Raji (cell line): Measurements from ENCODE around the gene BICD1.

Experiments
- POLR2A ChIP-seq: IDR thresholded peaks from 2 replicates; pipeline ENCODE4 v1.6.1; 2011; ENCODE audit warnings: low read depth, low read length, control low read depth; ENCODE audit not compliant: insufficient read depth

The BICD1 gene

GRCh38 chr12:32197421-32197820 is 90.8 kb downstream of the BICD1 start:
- TF ChIP-seq POLR2A, result no peak

DNA sequence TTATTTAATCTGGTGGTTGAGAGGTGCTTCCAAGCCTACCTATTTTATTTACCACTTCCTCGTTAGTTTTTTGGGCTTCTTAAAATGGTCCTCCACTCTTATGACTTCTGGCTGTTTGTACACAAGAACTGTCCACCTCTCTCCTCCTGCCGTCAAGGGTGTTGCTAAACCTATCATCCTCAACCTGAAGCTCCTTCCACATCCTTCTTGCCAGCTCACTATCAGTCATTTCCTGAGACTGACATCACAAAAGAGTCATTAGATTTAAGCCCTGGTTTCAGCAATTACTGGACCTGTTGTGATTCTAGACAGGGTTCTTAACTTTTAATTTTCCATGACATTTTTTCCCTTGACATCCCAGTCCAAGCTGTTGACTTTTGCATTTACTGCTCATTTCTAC is 91.9 kb downstream of the BICD1 start:
- no peak for TF ChIP-seq POLR2A

- no peak for TF ChIP-seq POLR2A
These were observed 94.4 kb downstream of the BICD1 start for GRCh38 chr12:32201096-32201495.

GRCh38 chr12:32201976-32202375 is 95.3 kb downstream of the BICD1 start:
- TF ChIP-seq POLR2A, result no peak

DNA sequence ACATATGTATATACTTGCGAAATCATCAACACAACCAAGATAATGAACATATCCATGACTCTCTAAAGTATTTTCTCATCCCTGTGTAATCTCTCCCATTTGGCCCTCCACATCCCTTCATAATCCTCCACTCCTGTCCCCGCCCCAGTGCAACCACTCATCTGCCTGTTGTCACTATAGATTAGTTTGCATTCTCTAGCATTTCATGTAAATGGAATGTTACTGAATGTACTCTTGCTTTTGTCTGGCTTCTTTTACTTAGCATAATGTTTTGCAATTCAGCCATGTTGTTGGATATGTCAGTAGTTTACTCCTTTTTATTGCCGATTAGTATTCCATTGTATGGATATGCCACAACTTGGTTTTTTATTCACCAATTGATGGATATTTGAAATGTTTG is 99.1 kb downstream of the BICD1 start:
- no peak for TF ChIP-seq POLR2A

DNA sequence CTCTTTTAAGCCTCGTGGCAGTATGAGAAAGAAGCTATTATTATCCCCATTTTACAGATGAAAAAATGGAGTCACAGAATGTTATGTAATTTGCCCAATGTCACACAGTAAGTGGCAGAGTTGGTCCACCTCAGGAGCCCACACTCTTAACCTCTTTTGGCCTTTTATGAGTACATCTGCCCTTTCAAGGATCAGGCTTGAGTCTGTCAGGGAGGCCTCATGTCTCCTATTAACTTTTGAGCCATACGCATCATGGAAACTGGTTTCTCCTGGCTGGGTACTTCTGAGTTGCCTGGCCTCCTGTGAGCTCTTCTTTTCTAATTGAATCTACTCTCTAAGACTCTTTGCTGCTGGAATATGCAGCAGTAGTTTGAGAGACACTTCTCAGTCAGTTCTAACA is 101.7 kb downstream of the BICD1 start:
- TF ChIP-seq POLR2A, result no peak

DNA sequence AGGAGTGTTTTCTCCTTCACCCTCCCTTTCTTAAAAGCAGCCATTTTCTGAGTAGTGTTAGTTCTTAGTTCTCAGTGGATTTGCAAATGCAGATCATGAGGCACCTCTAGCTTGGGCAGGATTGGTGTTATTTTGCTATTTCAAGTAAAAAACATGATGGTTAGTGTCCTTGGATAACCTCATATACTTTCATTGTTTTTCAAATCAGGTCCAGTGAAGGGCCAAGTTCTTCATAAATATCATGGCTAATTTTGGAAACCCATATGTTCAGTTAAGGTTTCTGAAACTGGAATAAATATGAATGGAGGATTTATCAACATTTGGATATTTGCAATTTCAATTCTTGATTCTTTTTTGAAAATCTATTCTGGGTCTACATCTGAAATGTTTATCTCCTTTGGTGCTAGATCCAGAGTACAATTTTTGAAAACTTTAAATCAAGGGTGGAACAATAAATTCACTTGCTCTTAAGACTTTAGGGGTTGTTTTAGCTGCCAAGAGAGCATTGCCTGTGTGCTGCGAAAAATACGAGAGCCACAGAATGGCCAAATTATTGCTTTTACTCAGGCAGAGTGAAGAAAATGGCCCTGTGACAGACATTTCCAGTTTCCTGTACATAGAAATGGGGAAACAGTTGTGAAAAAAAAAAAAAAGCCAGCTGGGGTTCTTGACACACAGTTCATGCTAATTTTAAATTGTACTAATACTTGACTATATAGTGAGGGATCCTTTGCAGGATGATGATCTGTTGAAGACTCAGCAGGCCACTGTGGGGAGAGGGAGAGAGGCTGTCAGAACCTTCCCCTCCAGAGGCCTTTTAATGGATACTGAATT is 104.6 kb downstream of the BICD1 start:
- TF ChIP-seq POLR2A, result no peak

GRCh38 chr12:32211900-32212156 is 105.2 kb downstream of the BICD1 start:
- TF ChIP-seq POLR2A, result no peak

DNA sequence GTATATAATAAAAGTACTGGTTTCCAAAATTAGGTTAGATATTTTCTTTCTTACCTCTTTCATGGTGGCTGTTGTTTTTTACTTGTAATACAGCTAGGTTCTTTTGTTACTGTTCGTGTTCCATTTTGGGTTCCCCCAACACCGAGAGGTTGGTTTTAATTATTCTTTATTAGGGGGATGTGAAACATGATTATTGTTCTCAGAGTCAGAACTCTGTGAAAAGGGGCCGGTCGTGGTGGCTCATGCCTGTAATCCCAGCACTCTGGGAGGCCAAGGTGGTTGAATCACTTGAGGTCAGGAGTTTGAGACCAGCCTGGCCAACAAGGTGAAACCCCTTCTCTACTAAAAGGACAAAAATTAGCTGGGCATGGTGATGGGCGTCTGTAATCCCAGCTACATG is 108.1 kb downstream of the BICD1 start:
- TF ChIP-seq POLR2A, result no peak

GRCh38 chr12:32217354-32218310 is 111.0 kb downstream of the BICD1 start:
- no peak for TF ChIP-seq POLR2A

DNA sequence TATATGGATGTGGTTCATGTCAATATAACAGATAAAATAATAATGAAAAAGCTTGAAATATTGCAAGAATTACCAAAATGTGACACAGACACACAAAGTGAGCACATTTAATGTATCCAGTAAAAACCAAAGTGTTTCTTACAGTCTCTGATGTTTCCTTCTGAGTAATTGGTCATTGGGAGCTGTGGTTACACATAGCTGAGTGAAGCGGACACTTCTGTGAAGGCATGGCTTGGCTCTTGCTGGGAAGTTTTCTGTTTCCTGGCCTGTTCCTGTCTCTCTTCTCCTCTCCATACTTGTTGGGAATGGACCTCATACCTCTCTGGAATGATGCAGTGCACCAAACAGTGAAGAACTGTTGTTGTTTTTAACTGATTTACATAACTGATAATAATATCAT is 117.3 kb downstream of the BICD1 start:
- no peak for TF ChIP-seq POLR2A

- no peak for TF ChIP-seq POLR2A
These were observed 120.1 kb downstream of the BICD1 start for GRCh38 chr12:32226768-32227167.

DNA sequence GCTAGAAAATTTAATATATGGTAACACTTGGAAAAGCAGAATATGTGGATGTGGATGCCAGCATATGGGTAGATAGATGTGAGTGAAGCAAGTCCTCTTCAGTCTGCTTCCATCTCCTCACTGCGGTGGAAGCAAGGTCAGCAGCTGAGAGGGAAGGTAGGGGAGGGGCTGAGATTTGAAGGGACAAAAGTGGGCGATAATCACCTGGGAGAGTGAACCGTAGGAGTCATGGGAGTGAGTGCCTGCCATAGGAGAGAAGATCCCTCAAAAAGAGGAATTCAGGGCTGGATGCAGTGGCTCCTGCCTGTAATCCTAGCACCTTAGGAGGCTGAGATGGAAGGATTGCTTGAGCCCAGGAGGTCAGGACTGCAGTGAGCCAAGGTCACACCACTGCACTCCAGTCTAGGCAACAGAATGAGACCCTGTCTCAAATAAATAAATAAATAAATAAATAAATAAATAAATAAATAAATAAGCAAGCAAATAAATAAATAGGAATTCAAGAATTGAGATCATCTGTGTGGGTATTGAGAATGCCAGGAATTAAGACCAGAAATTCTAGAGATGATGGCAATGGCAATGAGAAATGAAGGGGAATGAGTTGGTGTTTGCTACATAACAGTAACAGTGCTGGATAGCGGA is 123.4 kb downstream of the BICD1 start:
- TF ChIP-seq POLR2A, result no peak

DNA sequence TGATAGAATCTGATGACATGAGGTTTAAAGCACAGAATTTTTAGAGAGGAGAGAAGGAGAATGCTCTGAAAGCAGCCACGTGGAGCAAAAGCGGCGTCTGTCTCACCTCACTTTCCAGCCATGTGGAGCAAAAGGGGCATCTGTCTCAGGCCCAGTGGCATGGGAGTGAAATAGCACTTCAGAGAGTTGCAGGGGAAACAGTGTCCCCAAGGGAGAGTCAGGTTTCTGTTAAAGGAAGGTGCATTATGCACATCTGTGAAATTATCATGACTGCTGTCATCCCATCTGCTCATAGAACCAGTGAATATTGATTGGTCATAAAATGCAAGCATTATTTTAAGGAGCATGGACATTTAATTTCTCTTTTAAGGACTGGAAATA is 124.0 kb downstream of the BICD1 start:
- no peak for TF ChIP-seq POLR2A

- TF ChIP-seq POLR2A, result no peak
These were observed 126.9 kb downstream of the BICD1 start for GRCh38 chr12:32233568-32233967.

DNA sequence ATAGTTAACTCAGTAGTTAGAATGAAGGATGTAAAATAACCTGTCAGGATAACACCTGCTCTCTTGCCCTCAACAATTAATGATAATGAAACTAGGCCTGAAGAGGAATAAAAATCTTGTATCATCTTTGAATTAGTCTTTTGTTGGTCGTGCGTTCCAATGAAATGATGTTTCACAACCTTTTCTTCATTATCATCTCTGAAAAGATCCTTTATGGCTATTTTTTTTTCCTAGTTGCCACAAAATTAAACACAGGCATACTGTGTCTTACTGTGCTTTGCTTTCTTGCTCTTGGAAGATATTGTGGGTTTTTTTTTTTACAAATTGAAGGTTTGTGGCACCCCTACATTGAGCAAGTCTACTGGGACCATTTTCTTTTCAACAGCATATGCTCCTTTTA is 128.6 kb downstream of the BICD1 start:
- no peak for TF ChIP-seq POLR2A
